GM18870 (cell line): Measurements from ENCODE around the gene MUC2.

Source experiments
- ATAC-seq: cut with Tn5 transposase; IDR thresholded peaks from one replicate; pipeline ENCODE4 v1.9.1; 2021; ENCODE audit warnings: moderate library complexity; ENCODE audit not compliant: unreplicated experiment

The MUC2 gene

DNA sequence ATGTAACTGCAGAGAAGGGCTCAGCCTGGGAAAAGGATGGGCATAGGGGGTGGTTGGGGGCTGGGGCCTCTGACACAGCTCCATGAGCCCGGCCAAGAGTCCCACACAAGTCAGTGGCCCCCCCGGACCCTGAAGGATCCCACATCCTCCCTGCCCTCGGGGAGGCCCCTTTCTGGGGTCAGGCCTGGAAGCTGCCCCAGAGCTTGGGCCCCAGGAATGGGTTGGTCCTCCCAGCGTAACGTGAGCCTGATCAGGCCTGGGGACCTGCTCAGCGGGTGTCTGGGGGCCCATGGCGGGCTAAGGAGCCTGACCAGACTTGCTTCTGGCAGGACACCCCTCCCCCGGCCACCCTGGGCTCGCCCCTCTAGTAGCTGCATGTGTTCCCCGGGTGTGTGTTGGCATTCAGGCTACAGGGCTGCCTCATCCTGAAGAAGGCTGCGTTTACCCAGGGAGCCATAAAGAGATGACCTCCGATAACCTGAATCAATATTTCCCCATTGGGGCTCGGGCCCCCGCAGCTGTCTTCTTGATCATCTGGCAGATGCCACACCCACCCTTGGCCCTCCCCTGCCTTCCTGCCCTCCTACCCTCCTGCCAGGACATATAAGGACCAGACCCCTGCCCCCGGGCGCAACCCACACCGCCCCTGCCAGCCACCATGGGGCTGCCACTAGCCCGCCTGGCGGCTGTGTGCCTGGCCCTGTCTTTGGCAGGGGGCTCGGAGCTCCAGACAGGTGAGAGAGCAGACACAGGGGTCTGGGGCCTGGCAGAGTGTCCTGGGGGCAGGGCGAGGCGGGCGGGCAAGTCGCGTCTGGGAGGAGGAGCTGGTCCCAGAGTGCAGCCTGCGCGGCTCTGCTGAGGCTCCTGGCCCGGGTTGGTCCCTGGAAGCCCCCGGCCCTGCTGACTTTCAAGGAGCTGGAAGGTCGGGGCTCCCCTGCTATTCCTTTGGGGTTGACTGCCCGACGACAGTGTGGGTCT is at the start of gene MUC2:
TSS of gene MUC2 (plus strand) at position 631 of the 978 bp plus-strand sequence.
- ATAC-seq = no peak

DNA sequence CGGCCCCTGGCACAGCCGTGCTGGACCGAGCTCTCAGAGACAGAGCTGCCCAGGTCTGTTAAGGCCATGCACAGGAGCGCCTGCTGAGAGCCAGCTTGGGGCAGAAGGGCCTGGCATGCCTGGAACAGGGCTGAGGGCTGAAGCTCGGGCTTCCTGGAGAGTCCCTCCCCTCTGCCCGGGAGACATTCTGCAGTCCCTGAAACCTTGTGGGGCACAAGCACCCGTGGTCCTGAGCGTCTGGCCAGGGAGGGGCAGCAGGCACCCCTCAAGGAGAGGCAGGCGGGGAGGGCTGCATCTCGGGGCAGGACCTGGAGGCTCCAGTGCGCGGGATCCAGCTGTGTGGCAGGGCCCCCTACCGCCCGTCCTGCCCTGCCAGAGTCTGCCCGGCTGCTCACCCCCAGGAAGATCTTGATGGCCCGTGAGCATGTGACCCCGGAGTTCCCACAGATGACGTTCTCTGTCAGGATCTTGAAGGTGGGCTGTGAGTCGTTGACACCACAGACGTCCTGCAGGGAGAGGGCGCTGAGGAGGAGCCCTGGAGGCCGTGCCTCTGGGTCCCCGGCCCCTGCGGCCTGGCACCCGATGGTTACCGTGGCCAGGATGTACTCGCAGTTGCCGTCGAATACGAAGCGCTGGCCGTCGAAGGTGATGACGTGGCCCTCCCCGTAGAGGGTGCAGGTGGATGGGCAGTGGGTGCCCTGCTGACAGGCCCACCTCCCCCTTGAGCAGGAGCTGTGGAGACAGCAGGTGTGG is 49.1 kb upstream of the MUC2 start:
- ATAC-seq = no peak

DNA sequence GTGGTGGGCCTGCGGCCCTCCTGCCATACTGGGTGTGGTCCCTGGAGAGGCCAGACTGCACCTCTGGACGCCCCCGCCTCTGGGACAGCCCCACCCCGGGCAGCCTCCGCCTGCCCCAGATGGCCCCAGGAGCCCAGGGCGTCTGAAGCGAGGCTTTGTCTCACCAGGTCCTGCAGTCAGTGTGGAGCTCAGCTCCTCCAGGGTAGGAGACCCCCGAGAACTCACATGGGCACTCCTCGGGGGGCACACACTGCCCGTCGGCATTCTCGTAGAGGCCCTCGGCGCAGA is 48.6 kb upstream of the MUC2 start:
- ATAC-seq = no peak

GRCh38 chr11:1026641-1027482 is 47.8 kb upstream of the MUC2 start:
- ATAC-seq = no peak

- ATAC-seq = no peak
Observed at GRCh38 chr11:1027483-1028290, 47.0 kb upstream of the MUC2 start.

- no peak for ATAC-seq
Observed at GRCh38 chr11:1028291-1028540, 46.5 kb upstream of the MUC2 start.

DNA sequence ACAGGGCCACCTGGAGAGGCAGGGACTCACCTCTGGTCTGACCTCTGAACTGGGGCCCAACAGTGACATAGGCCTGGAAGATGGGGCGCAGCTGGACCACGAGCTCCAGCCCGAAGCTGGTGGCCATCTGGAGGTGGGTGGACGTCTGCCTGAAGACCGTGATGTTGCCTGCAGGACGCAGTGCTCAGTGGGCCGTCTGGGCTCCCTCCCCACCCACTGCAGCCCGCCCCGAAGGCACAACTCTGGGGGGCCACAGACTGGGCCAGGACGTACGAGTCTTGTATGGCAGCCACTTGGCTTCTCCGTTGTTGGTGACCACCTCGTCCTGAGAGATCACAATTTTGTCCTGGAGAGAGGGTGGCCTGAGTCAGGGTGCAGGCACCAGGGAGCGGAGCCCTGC is 46.1 kb upstream of the MUC2 start:
- ATAC-seq = no peak

DNA sequence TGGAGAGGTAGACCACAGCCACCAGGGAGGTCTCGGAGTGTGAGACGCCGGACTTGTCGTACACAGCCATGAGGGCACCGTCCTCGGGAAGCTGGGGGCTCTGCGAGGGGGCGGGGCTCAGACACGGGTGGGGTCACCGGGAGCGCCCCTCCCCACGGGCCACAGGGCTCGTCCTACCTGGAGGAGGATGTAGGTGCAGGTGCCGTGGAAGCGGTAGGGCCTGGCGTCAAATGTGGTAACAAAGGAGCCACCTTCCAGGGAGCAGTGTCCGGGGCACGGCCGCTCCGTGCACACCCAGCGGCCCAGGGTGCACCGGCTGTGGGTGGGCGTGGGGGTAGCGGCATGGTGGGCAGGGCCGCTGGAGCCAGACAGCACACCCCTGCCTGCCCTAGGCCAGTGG is 45.6 kb upstream of the MUC2 start:
- no peak for ATAC-seq

GRCh38 chr11:1029654-1030053 is 45.0 kb upstream of the MUC2 start:
- ATAC-seq = no peak

GRCh38 chr11:1030086-1030485 is 44.6 kb upstream of the MUC2 start:
- ATAC-seq = no peak

- no peak for ATAC-seq
Observed at GRCh38 chr11:1030556-1030955, 44.1 kb upstream of the MUC2 start.

GRCh38 chr11:1031121-1031899 is 43.4 kb upstream of the MUC2 start:
- no peak for ATAC-seq

DNA sequence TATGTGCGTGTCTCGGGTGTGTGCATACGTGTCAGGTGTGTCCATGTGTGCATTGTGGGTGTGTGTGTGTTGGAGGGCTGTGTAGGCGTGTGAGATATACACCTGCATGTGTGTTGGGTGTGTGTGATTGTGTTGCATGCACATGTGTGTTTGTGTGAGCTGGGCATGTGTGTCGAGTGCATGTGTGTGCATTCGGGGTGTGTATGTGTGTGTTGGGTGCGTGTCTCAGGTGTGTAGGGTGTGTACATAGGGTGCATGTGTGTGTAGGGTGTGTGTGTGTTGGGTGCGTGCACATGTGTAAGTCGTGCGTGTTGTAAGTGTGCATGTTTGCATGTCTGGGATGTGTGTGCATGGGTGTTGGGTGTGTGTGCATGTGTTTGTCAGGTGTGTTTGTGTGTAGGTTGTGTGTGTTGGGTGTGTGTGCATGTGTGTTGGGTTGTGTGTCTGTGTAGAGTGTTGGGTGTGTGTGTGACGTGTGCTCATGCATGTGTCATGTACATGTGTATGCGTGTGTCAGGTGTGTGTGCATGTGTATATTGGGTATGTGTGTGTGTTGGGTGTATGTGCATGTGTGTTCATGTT is 42.3 kb upstream of the MUC2 start:
- no peak for ATAC-seq

- ATAC-seq = no peak
Observed at GRCh38 chr11:1033016-1033798, 41.5 kb upstream of the MUC2 start.

DNA sequence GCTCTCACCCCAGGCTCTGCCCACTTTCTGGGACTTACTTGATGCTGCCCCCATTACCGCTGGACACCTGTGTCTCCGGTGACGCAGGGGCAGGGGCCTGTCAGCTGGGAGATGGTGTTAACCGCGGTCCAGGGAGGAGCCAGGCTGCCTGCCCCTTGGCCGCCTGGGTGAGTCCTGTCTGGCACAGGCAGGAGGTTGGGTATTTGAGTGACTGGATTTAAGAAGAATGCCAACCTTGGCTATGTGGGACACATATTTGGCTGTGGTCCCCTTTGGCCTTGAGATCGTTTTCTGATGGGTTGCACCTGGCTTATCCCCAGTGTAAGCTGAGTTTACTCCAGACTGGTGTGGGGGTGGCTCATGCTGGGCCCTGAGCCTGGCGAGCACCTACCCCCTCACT is 40.7 kb upstream of the MUC2 start:
- ATAC-seq = no peak

DNA sequence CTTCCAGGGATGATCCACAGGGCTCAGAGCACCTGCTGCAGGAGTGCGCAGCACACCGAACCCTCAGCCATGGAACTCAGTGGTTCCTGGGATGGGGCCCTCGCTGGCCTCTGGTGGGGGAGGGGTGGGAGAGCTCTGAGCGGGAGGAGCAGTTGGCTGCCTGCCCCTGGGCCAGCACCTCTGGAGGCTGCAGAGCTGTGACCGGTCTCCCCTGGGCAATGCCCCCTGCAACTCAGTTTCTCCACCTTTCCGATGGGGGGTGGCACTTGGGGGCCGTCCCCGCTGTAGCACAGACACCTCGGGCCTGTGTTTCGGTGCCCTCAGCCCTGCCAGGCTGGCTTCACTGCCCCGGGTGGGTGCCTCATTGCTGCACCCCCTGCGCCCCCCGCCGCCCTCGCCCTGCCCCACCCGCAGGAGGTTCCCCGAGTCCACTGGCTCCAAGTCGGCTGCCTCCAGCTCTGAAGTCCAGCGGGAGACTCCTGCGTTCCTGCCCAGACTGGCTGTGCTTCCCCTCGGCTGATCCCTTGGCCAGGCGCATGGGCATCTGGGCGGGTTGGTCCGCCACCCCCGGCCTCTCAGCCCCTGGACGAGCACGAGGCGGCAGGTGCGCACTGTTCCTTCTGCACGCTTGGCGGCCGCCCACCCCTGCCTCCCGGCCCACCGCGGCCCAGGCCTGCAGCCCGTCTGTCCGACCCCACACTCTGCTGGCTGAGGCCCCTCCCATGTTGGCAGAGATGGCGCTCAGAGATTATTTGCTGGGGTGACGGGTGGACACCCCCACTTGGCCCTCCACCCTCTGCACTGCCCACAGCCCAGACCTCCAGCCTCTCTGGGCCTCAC is 40.0 kb upstream of the MUC2 start:
- no peak for ATAC-seq

GRCh38 chr11:1035577-1036283 is 38.9 kb upstream of the MUC2 start:
- ATAC-seq = no peak
